H1 (cell line): ENCODE measurements around the gene ADGRL2. TPM values are rescaled to one million over a fixed set of nuclear protein-coding genes. Genes with fewer than 3 reads are reported as not detected.

Source experiments
- CTCF ChIA-PET: fragments of 300-600 bp; sonication (Branson Sonifier 250); formaldehyde crosslinking; loops from one replicate; lab custom pipeline; 2021; ENCODE audit not compliant: partially characterized antibody; lab: Charles Lee
- POLR2A ChIA-PET: fragments of 300-600 bp; sonication (Branson Sonifier 250); formaldehyde crosslinking; loops from one replicate; lab custom pipeline; 2021; ENCODE audit warnings: inconsistent platforms; ENCODE audit not compliant: partially characterized antibody; lab: Charles Lee
- DNase-seq, 2 experiments: peaks; one replicate each; pipeline versions ENCODE4 v3.0.0 to v3.0.0-alpha.2; 2010 to 2022; ENCODE audit warnings: low spot score in 2 of 2, low read depth in 1 of 2, mixed read lengths in 1 of 2
- FAIRE-seq: peaks from 2 replicates; lab custom pipeline; 2011; peaks lifted over from hg19 to GRCh38; lab: Jason Lieb, UNC
- H2AFZ ChIP-seq: 2 replicates; pipeline ENCODE4 v1.8.1; 2012; ENCODE audit warnings: low read length, inconsistent platforms
- H2AK5ac ChIP-seq: 2 replicates; pipeline ENCODE4 v1.6.1; 2013; ENCODE audit warnings: low read depth, low read length
- H2BK120ac ChIP-seq: replicated peaks from 2 replicates; pipeline ENCODE3; 2013; ENCODE audit warnings: low read depth, low read length, inconsistent platforms
- H2BK12ac ChIP-seq: 2 replicates; pipeline ENCODE4 v1.6.1; 2013; ENCODE audit warnings: low read depth, low read length
- H2BK15ac ChIP-seq: 2 replicates; pipeline ENCODE4 v1.6.1; 2013; ENCODE audit warnings: low read length
- H2BK20ac ChIP-seq: 2 replicates; pipeline ENCODE4 v1.6.1; 2013; ENCODE audit warnings: low read length
- H2BK5ac ChIP-seq: 2 replicates; pipeline ENCODE4 v1.6.1; 2013; ENCODE audit warnings: low read depth, low read length
- H3K14ac ChIP-seq: 2 replicates; pipeline ENCODE4 v1.6.1; 2013; ENCODE audit warnings: inconsistent platforms; ENCODE audit not compliant: insufficient read length
- H3K18ac ChIP-seq: 2 replicates; pipeline ENCODE4 v1.6.1; 2013; ENCODE audit warnings: low read length; ENCODE audit errors: extremely low read depth
- H3K23ac ChIP-seq: 2 replicates; pipeline ENCODE4 v1.6.1; 2013; ENCODE audit warnings: inconsistent platforms; ENCODE audit not compliant: insufficient read length
- H3K23me2 ChIP-seq: 2 replicates; pipeline ENCODE4 v1.6.1; 2013; ENCODE audit warnings: low read depth, low read length
- H3K27ac ChIP-seq: 2 replicates; pipeline ENCODE4 v1.6.1; 2011; ENCODE audit warnings: low read depth, low read length, inconsistent platforms
- H3K27me3 ChIP-seq, 4 experiments: replicated peaks in 1 of 4; 1 replicate in 1 of 4; 2 replicates in 3 of 4; pipeline versions ENCODE4 v1.6.1 to v1.8.1; 2011 to 2013; ENCODE audit warnings: low read length in 3 of 4, mild to moderate bottlenecking in 3 of 4, inconsistent platforms in 2 of 4, mixed read lengths in 2 of 4, moderate library complexity in 1 of 4; ENCODE audit not compliant: control insufficient read depth in 3 of 4, insufficient read depth in 3 of 4; ENCODE audit errors: extremely low read depth in 1 of 4
- H3K36me3 ChIP-seq, 4 experiments: 2 replicates each; pipeline versions ENCODE4 v1.6.1 to v1.8.1; 2011 to 2013; ENCODE audit warnings: mild to moderate bottlenecking in 4 of 4, low read length in 3 of 4, moderate library complexity in 2 of 4, control low read depth in 1 of 4, inconsistent platforms in 1 of 4; ENCODE audit not compliant: insufficient read depth in 4 of 4, control insufficient read depth in 2 of 4
- H3K4ac ChIP-seq: replicated peaks from 2 replicates; pipeline ENCODE3; 2013; ENCODE audit warnings: low read length, low read depth, mixed read lengths, inconsistent platforms; ENCODE audit not compliant: insufficient read length
- H3K4me1 ChIP-seq, 4 experiments: replicated peaks in 1 of 4; 1 replicate in 1 of 4; 2 replicates in 3 of 4; pipeline versions ENCODE4 v1.6.1 to v1.8.1; 2011 to 2013; ENCODE audit warnings: low read length in 3 of 4, inconsistent platforms in 2 of 4, mixed read lengths in 1 of 4; ENCODE audit not compliant: insufficient read depth in 4 of 4, control insufficient read depth in 3 of 4
- H3K4me2 ChIP-seq, 2 experiments: 2 replicates each; pipeline versions ENCODE4 v1.6.1 to v1.8.1; 2011 to 2013; ENCODE audit warnings: low read depth in 2 of 2, low read length in 2 of 2, control low read depth in 1 of 2, inconsistent platforms in 1 of 2, mild to moderate bottlenecking in 1 of 2; ENCODE audit not compliant: insufficient read depth in 1 of 2
- H3K4me3 ChIP-seq, 4 experiments: fragments of 200-600, 300-600 bp in 1 of 4; sonication (generic), shearing (Covaris generic), sonication (Bioruptor Twin) in 1 of 4; 2 replicates each; pipeline versions ENCODE4 v1.5.1 to v1.8.1; 2011 to 2016; ENCODE audit warnings: low read length in 4 of 4, low read depth in 3 of 4, control low read depth in 2 of 4, inconsistent platforms in 2 of 4, mild to moderate bottlenecking in 2 of 4, mixed read lengths in 1 of 4, moderate library complexity in 1 of 4; ENCODE audit not compliant: insufficient read depth in 2 of 4; ENCODE audit errors: extremely low read depth in 1 of 4
- H3K56ac ChIP-seq: replicated peaks from 2 replicates; pipeline ENCODE3; 2013; ENCODE audit warnings: low read depth, mild to moderate bottlenecking, mixed read lengths, low read length, inconsistent platforms; ENCODE audit not compliant: insufficient read length
- H3K79me1 ChIP-seq: 2 replicates; pipeline ENCODE4 v1.6.1; 2013; ENCODE audit warnings: low read depth, low read length, control low read depth
- H3K79me2 ChIP-seq, 2 experiments: 2 replicates each; pipeline versions ENCODE4 v1.6.1 to v1.8.1; 2012 to 2013; ENCODE audit warnings: low read length in 2 of 2, mild to moderate bottlenecking in 2 of 2, inconsistent platforms in 1 of 2; ENCODE audit not compliant: insufficient read depth in 2 of 2, control insufficient read depth in 1 of 2
- H3K9ac ChIP-seq, 4 experiments: replicated peaks in 1 of 4; 1 replicate in 1 of 4; 2 replicates in 3 of 4; pipeline versions ENCODE4 v1.6.1 to v1.8.1; 2011 to 2013; ENCODE audit warnings: low read depth in 3 of 4, low read length in 3 of 4, control low read depth in 2 of 4, mild to moderate bottlenecking in 2 of 4, moderate library complexity in 2 of 4, inconsistent platforms in 1 of 4; ENCODE audit errors: extremely low read depth in 1 of 4
- H3K9me3 ChIP-seq, 2 experiments: 2 replicates each; pipeline versions ENCODE4 v1.6.1 to v1.8.1; 2012 to 2013; ENCODE audit warnings: mild to moderate bottlenecking in 2 of 2, moderate library complexity in 2 of 2, control low read depth in 1 of 2, inconsistent platforms in 1 of 2, low read depth in 1 of 2, low read length in 1 of 2, mixed read lengths in 1 of 2; ENCODE audit not compliant: insufficient read depth in 2 of 2
- H4K20me1 ChIP-seq, 2 experiments: replicated peaks in 1 of 2; 2 replicates each; pipeline versions ENCODE3 to v1.8.1; 2011 to 2013; ENCODE audit warnings: inconsistent platforms in 2 of 2, low read length in 2 of 2, mild to moderate bottlenecking in 1 of 2; ENCODE audit not compliant: insufficient read depth in 2 of 2, control insufficient read depth in 1 of 2
- H4K5ac ChIP-seq: 2 replicates; pipeline ENCODE4 v1.6.1; 2013; ENCODE audit warnings: low read length, low read depth, mixed read lengths, inconsistent platforms; ENCODE audit not compliant: insufficient read length
- H4K8ac ChIP-seq: 2 replicates; pipeline ENCODE4 v1.8.0; 2013; ENCODE audit warnings: mild to moderate bottlenecking, moderate library complexity, low read length, inconsistent platforms; ENCODE audit not compliant: insufficient read depth; ENCODE audit errors: extremely low read depth
- H4K91ac ChIP-seq: replicated peaks from 2 replicates; pipeline ENCODE3; 2013; ENCODE audit warnings: low read length, mixed read lengths, inconsistent platforms; ENCODE audit not compliant: insufficient read length
- EP300 ChIP-seq, 2 experiments: IDR thresholded peaks; 1 replicate in 1 of 2; 2 replicates in 1 of 2; pipeline ENCODE4 v1.6.1; 2011 to 2012; ENCODE audit warnings: low read depth in 2 of 2, low read length in 2 of 2, mild to moderate bottlenecking in 2 of 2, borderline replicate concordance in 1 of 2, inconsistent platforms in 1 of 2, moderate library complexity in 1 of 2
- EZH2 ChIP-seq: fragments of 200-600 bp; sonication (generic); IDR thresholded peaks from 2 replicates; pipeline ENCODE4 v1.7.1; 2012; ENCODE audit warnings: low read depth, mild to moderate bottlenecking, moderate library complexity, low read length, inconsistent platforms; ENCODE audit not compliant: severe bottlenecking
- KDM1A ChIP-seq: fragments of 200-600, 300-600 bp; sonication (generic); IDR thresholded peaks from 2 replicates; pipeline ENCODE4 v1.7.1; 2016; ENCODE audit warnings: mild to moderate bottlenecking, low read length, borderline replicate concordance
- KDM5A ChIP-seq: fragments of 200-600 bp; IDR thresholded peaks from 2 replicates; pipeline ENCODE4 v1.7.1; 2012; ENCODE audit warnings: mild to moderate bottlenecking, low read length, inconsistent platforms, mixed read lengths
- SP1 ChIP-seq: IDR thresholded peaks from 2 replicates; pipeline ENCODE4 v1.6.1; 2011; ENCODE audit warnings: low read depth, low read length
- TAF1 ChIP-seq: IDR thresholded peaks from 2 replicates; pipeline ENCODE4 v1.6.1; 2011; ENCODE audit warnings: mild to moderate bottlenecking, low read depth, low read length
- YY1 ChIP-seq: IDR thresholded peaks from 2 replicates; pipeline ENCODE4 v1.6.1; 2011; ENCODE audit warnings: low read depth, mild to moderate bottlenecking, low read length
- WGBS, 2 experiments: shearing (Covaris generic) in 1 of 2; methylation state at CpG; one replicate each; pipeline versions ENCODE4 v1.1.6 to v1.1.7; 2013 to 2015; ENCODE audit warnings: low lambda C conversion rate in 2 of 2, mixed read lengths in 2 of 2, inconsistent platforms in 1 of 2, low coverage in 1 of 2, missing lambda C conversion rate in 1 of 2; ENCODE audit not compliant: insufficient replicate concordance in 2 of 2, insufficient coverage in 1 of 2, insufficient read length in 1 of 2; ENCODE audit errors: extremely low coverage in 1 of 2, missing lambda C conversion rate in 1 of 2; 5-methylcytosine and 5-hydroxymethylcytosine counted together
- polyA plus RNA-seq, 7 experiments: library from polyadenylated mRNA; depleted of rRNA in 3 of 7; stranded (reverse) in 5 of 7; unstranded in 2 of 7; fragments of >200 nt in 5 of 7; fragments of 200-250 nt in 2 of 7; gene quantifications; 1 replicate in 5 of 7; 2 replicates in 1 of 7; 4 replicates in 1 of 7; pipeline versions ENCODE4 v1.2.1 to v1.2.3, GENCODE V29; 2011 to 2013; ENCODE audit warnings: missing spikeins in 2 of 7, mixed read lengths in 2 of 7
- total RNA-seq: library from RNA; stranded (reverse); fragmentation: NEBNext Ultra II Directional; extraction: Animal tissue kit (Norgen Biotek cat#: 25700); gene quantifications from 2 replicates; pipeline ENCODE4 v1.2.1, GENCODE V29; 2021
- TF ChIP-seq, protein P1 (sequence below): IDR thresholded peaks from 2 replicates; pipeline ENCODE4 v1.6.1; 2012; ENCODE audit warnings: inconsistent platforms

ADGRL2 gene
- total and polyA plus RNA-seq, 2 of the 8 experiments (the other 6 are each of a cell fraction or from before 2014, with no cell fraction given) = 113 to 124 TPM

DNA sequence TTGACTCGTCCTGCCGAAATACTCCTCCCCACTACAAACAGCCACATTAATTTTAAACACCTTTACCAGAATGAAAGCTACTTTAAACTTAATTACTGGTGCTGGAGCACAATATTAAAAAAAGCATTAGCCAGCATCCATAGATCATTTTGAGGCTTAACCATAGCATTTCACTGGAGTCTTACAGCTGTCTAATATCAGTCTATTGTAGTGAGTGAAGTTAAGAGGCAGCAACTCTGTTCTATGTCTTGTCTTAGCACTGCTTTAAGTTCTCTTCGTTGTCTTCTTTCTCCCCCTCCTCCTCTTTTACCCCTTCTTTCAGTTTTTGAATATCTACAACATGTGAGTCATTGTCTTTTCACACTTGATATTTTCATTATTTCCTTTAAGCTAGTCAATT, 49.3 kb downstream of the ADGRL2 start:
- H3K36me3 ChIP-seq = peaks cover 0 to 13% (median 2%) of the 10 kb centered on the region in 4 experiments; a peak in 4 of 8 replicates
- H2BK12ac ChIP-seq = no peak overlapping the region
- H3K14ac ChIP-seq = no peak overlapping the region
- no peak overlapping the region for H4K5ac ChIP-seq
- H2BK120ac ChIP-seq = no peak overlapping the region
- no peak overlapping the region for H2BK15ac ChIP-seq
- H4K20me1 ChIP-seq = peaks cover 5 to 10% of the 10 kb centered on the region in 2 experiments
- DNase-seq (no peak), FAIRE-seq (no peak)
- no peak overlapping the region for H3K4ac ChIP-seq
- no peaks in the 10 kb centered on the region; the same call in 1 of the 2 replicates for H3K23me2 ChIP-seq
- H4K91ac ChIP-seq = no peak overlapping the region
- H2AFZ ChIP-seq = no peak overlapping the region
- no peak overlapping the region for H3K18ac ChIP-seq
- H3K23ac ChIP-seq = no peak overlapping the region
- no peaks in the 10 kb centered on the region; the same call in 1 of the 2 replicates for H3K79me1 ChIP-seq
- 82% methylated on average over 3 of the region's 3 CpGs; no CpG with 5 or more reads in 1 of the 2 experiments for WGBS, 2 experiments
- H2BK20ac ChIP-seq = no peak overlapping the region
- no peak overlapping the region for H2AK5ac ChIP-seq
- POLR2A ChIA-PET = no interaction called here
- H2BK5ac ChIP-seq = no peak overlapping the region
- no peak overlapping the region for H4K8ac ChIP-seq
- no peak overlapping the region for H3K4me3 ChIP-seq
- no peaks in the 10 kb centered on the region for H3K9me3 ChIP-seq
- no peak overlapping the region for H3K4me2 ChIP-seq
- peaks cover 0 to 99% of the 10 kb centered on the region in 2 experiments; a peak in 3 of 4 replicates for H3K79me2 ChIP-seq
- no peak overlapping the region for H3K27ac ChIP-seq
- CTCF ChIA-PET = interaction anchor here (0.8 to 0.9 kb wide), 2 partner anchors 10 to 15 kb away, joined by 3 read pairs; no protein-coding TSS in a partner anchor
- peaks cover 0 to 12% (median 6%) of the 10 kb centered on the region in 4 experiments; a peak in 4 of 7 replicates for H3K4me1 ChIP-seq
- H3K56ac ChIP-seq = no peak overlapping the region
- no peaks in the 10 kb centered on the region for H3K27me3 ChIP-seq
- no peak overlapping the region for H3K9ac ChIP-seq
- TF ChIP-seq EP300 (IDR thresholded peaks at IDR 0.05; ENCODE audit: borderline replicate concordance in 1 of 2, low read depth in 2 of 2, low read length in 2 of 2) (no peak), KDM5A (no peak), EZH2 (no peak), SP1 (no peak), KDM1A (no peak), YY1 (no peak), TAF1 (no peak)
- TF ChIP-seq, protein P1, sequence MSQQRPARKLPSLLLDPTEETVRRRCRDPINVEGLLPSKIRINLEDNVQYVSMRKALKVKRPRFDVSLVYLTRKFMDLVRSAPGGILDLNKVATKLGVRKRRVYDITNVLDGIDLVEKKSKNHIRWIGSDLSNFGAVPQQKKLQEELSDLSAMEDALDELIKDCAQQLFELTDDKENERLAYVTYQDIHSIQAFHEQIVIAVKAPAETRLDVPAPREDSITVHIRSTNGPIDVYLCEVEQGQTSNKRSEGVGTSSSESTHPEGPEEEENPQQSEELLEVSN = no peak
